Tibial nerve (tissue), 4 donors: Measurements from ENCODE around the gene HAO1.

Experiments used
- EP300 ChIP-seq, 2 donors: sonication (generic); formaldehyde crosslinking; IDR thresholded peaks; one replicate each; pipeline ENCODE4 v1.6.1; 2017; ENCODE audit warnings: antibody characterized with exemption in 2 of 2, mild to moderate bottlenecking in 1 of 2
- TF ChIP-seq, protein P1 (sequence below), 5 experiments: fragments of 200-600 bp in 3 of 5; fragments of 450-650 bp in 2 of 5; sonication (generic) in 3 of 5; IDR thresholded peaks; one replicate each; pipeline ENCODE4 v1.5.1; 2016 to 2019; ENCODE audit warnings: antibody characterized with exemption in 5 of 5, mild to moderate bottlenecking in 3 of 5, moderate library complexity in 2 of 5

DNA sequence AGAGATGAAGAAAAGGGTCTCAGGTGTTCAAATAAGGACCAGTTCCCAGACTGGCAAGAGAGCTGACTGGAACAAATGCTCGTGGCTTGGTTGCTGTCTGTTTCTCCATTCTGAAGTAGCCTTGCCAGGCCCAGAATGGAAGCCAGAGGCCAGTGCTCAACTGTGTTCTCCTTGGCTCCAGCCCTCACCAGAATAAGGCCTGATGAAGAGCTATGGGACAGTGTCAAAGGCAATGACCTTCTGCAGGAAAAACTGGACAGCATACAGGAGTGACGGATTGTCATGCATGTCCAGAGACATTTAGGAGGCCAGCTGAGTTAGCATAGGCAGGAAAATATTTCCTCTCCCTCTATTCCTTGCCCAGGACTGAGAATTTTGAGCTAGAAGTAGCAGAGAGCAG, 72.2 kb downstream of the HAO1 start:
- TF ChIP-seq, protein P1, sequence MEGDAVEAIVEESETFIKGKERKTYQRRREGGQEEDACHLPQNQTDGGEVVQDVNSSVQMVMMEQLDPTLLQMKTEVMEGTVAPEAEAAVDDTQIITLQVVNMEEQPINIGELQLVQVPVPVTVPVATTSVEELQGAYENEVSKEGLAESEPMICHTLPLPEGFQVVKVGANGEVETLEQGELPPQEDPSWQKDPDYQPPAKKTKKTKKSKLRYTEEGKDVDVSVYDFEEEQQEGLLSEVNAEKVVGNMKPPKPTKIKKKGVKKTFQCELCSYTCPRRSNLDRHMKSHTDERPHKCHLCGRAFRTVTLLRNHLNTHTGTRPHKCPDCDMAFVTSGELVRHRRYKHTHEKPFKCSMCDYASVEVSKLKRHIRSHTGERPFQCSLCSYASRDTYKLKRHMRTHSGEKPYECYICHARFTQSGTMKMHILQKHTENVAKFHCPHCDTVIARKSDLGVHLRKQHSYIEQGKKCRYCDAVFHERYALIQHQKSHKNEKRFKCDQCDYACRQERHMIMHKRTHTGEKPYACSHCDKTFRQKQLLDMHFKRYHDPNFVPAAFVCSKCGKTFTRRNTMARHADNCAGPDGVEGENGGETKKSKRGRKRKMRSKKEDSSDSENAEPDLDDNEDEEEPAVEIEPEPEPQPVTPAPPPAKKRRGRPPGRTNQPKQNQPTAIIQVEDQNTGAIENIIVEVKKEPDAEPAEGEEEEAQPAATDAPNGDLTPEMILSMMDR (IDR thresholded peaks at IDR 0.05) = no peak
- TF ChIP-seq EP300 (IDR thresholded peaks at IDR 0.05) = no peak
